OCI-LY3 (cell line): ENCODE measurements around the gene SNU13.
"Not testable (repeated sequence)": the region's sequence is repeated elsewhere in the genome, so short reads cannot be mapped to it uniquely, and the experiment has no call there.

Experiments used
- H2AFZ ChIP-seq: fragments of 200-600, 300-600 bp; shearing (Covaris generic); 2 replicates; pipeline ENCODE4 v1.6.0; 2014; ENCODE audit warnings: antibody characterized with exemption, low read depth, low read length
- H3K27ac ChIP-seq: fragments of 200-600, 300-600 bp; sonication (generic); 2 replicates; pipeline ENCODE4 v1.5.1; 2014; ENCODE audit warnings: mild to moderate bottlenecking, low read length, moderate library complexity, mixed read lengths
- H3K27me3 ChIP-seq: fragments of 200-600, 300-600 bp; sonication (generic); 2 replicates; pipeline ENCODE4 v1.6.1; 2014; ENCODE audit warnings: low read depth, low read length, mixed read lengths
- H3K36me3 ChIP-seq: fragments of 200-600, 300-600 bp; sonication (generic); replicated peaks from 2 replicates; pipeline ENCODE3; 2014; ENCODE audit warnings: low read depth, low read length, mixed read lengths
- H3K4me1 ChIP-seq: fragments of 300-600, 200-600 bp; sonication (generic); 2 replicates; pipeline ENCODE4 v1.6.1; 2014; ENCODE audit warnings: low read length, mixed read lengths
- H3K4me2 ChIP-seq: fragments of 200-600, 300-600 bp; sonication (generic); 2 replicates; pipeline ENCODE4 v1.6.1; 2014; ENCODE audit warnings: low read length, mixed read lengths
- H3K4me3 ChIP-seq: fragments of 300-600, 200-600 bp; sonication (generic); 2 replicates; pipeline ENCODE4 v1.5.1; 2014; ENCODE audit warnings: antibody characterized with exemption, mild to moderate bottlenecking, low read length, moderate library complexity
- H3K79me2 ChIP-seq: fragments of 300-600, 200-600 bp; shearing (Covaris generic); 2 replicates; pipeline ENCODE4 v1.6.1; 2014; ENCODE audit warnings: mild to moderate bottlenecking, low read length, mixed read lengths
- H3K9ac ChIP-seq: fragments of 300-600, 200-600 bp; shearing (Covaris generic); 2 replicates; pipeline ENCODE4 v1.6.0; 2014; ENCODE audit warnings: mild to moderate bottlenecking, low read length, moderate library complexity
- H3K9me3 ChIP-seq: fragments of 200-600, 300-600 bp; shearing (Covaris generic); 2 replicates; pipeline ENCODE4 v1.6.1; 2014; ENCODE audit warnings: low read length, mixed read lengths; ENCODE audit not compliant: insufficient read depth
- H4K20me1 ChIP-seq: fragments of 200-600, 300-600 bp; sonication (generic); 2 replicates; pipeline ENCODE4 v1.6.1; 2016; ENCODE audit warnings: low read length, mixed read lengths; ENCODE audit not compliant: insufficient read depth
- EZH2phosphoT487 ChIP-seq: fragments of 200-600 bp; shearing (Covaris generic); IDR thresholded peaks from 2 replicates; pipeline ENCODE4 v1.6.1; 2018; ENCODE audit warnings: antibody characterized with exemption, mixed run types, low read depth
- TF ChIP-seq, protein P1 (sequence below): fragments of 200-600, 300-600 bp; sonication (generic); IDR thresholded peaks from 2 replicates; pipeline ENCODE4 v1.5.1; 2014; ENCODE audit warnings: antibody characterized with exemption, low read length, low read depth

The SNU13 gene

DNA sequence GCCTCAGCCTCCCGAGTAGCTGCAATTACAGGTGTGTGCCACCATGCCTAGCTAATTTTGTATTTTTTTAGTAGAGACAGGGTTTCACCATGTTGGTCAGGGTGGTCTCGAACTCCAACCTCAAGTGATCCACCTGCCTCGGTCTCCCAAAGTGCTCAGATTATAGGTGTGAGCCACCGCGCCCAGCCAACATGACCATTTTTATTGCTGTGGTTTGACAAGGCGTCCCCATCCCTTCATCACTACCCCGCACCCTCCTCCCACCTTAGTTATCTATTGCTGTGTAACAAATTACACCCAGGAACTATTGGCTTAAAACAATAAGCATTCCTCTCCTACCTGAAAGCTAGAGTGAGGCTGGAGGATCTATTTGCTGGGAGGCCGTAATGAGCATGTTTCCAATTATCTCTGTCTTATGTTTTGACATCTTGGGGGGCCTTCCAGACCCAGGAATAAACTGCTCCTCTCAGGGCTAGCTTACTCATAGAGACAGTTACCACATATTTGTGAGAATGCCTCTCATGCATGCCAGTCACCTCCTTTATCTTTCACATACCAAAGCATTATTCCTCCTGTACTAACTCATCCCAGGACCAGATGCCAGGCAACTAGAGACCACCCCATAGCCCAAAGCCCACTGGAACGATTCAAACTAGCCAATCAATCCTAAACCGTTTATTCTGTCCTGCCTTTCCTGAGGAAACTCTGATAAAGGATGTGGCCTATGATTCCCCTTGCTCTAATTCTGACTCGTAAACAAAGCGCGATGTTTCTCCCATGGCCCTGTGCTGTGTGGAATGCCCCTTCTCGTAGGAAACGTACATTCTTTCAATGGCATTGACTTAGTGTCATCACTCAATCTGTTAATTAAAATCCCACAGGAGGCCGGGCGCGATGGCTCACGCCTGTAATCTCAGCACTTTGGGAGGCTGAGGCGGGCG, 19.4 kb downstream of the SNU13 start:
- H2AFZ ChIP-seq: no peak overlapping the region
- no peaks in the 10 kb centered on the region for H3K27me3 ChIP-seq
- H3K9ac ChIP-seq: no peak overlapping the region
- H3K79me2 ChIP-seq: peaks cover 24% of the 10 kb centered on the region
- H3K36me3 ChIP-seq: peaks cover 27% of the 10 kb centered on the region
- H3K27ac ChIP-seq: no peak overlapping the region
- peaks cover 9% of the 10 kb centered on the region for H4K20me1 ChIP-seq
- no peak overlapping the region for H3K4me3 ChIP-seq
- H3K9me3 ChIP-seq: no peaks in the 10 kb centered on the region
- peaks cover 10% of the 10 kb centered on the region for H3K4me1 ChIP-seq
- no peak overlapping the region for H3K4me2 ChIP-seq
- TF ChIP-seq, protein P1, sequence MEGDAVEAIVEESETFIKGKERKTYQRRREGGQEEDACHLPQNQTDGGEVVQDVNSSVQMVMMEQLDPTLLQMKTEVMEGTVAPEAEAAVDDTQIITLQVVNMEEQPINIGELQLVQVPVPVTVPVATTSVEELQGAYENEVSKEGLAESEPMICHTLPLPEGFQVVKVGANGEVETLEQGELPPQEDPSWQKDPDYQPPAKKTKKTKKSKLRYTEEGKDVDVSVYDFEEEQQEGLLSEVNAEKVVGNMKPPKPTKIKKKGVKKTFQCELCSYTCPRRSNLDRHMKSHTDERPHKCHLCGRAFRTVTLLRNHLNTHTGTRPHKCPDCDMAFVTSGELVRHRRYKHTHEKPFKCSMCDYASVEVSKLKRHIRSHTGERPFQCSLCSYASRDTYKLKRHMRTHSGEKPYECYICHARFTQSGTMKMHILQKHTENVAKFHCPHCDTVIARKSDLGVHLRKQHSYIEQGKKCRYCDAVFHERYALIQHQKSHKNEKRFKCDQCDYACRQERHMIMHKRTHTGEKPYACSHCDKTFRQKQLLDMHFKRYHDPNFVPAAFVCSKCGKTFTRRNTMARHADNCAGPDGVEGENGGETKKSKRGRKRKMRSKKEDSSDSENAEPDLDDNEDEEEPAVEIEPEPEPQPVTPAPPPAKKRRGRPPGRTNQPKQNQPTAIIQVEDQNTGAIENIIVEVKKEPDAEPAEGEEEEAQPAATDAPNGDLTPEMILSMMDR: no peak
- no peak for TF ChIP-seq EZH2phosphoT487

DNA sequence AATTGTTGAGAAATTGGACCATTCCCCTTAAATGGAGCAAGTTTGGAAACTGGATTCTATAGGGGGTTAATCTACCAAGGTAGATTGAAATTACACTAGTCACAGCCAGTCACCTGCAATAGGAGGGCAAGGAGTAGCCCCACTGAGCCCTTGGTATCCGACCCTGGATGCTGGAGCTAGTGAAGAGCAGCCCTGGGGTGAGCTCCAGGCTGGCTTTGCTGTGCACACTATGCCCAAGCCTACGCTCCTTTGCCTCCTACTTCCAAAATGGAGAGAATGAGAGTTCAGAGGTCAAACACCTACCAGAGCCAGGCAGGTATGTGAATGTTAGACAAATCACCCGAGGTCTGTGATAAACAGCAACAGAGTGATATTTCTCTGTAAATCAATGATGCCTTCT, 23.7 kb downstream of the SNU13 start:
- TF ChIP-seq, protein P1: no peak
- TF ChIP-seq EZH2phosphoT487: no peak
- Histone ChIP-seq H3K36me3 (peaks cover 52% of the 10 kb centered on the region), H4K20me1 (peaks cover 4% of the 10 kb centered on the region; the same call in 1 of the 2 replicates), H3K9ac (no peak overlapping the region), H3K4me3 (no peak overlapping the region), H3K27ac (no peak overlapping the region), H3K27me3 (no peaks in the 10 kb centered on the region), H2AFZ (no peak overlapping the region), H3K9me3 (no peaks in the 10 kb centered on the region), H3K79me2 (peaks cover 8% of the 10 kb centered on the region), H3K4me1 (peaks cover 10% of the 10 kb centered on the region), H3K4me2 (no peak overlapping the region)

DNA sequence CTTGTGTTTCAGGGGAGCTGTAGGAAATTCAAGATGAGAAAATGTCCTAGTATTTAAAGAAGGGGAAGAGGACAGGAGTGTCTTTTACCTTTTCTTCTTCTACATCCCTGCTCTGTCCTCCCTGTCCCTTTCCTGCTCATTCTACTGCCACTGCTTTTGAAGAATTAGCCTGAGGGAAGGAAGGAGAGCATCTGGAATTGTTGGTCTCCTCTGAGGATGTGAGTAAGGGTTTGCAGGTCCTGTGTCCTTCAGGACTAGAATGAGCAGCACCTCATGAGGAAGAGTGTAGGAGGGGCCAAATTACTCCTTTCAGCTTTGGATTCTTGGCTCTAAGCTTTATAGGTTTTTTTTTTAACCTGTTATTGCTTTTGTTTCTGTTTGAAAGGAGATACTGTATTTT, 24.2 kb downstream of the SNU13 start:
- H3K36me3 ChIP-seq: peaks cover 52% of the 10 kb centered on the region
- H3K9me3 ChIP-seq: no peaks in the 10 kb centered on the region
- TF ChIP-seq, protein P1: no peak
- TF ChIP-seq EZH2phosphoT487: no peak

DNA sequence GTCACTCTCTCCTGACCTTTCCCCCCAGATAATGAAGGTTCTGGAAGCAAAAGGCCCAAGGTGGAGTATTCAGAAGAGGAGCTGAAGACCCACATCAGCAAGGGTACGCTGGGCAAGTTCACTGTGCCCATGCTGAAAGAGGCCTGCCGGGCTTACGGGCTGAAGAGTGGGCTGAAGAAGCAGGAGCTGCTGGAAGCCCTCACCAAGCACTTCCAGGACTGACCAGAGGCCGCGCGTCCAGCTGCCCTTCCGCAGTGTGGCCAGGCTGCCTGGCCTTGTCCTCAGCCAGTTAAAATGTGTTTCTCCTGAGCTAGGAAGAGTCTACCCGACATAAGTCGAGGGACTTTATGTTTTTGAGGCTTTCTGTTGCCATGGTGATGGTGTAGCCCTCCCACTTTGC, 25.1 kb downstream of the SNU13 start:
- not testable (repeated sequence) for H3K4me3 ChIP-seq, H4K20me1 ChIP-seq, H2AFZ ChIP-seq, H3K9ac ChIP-seq, H3K9me3 ChIP-seq, H3K4me2 ChIP-seq, H3K79me2 ChIP-seq, H3K27me3 ChIP-seq, H3K27ac ChIP-seq
- Histone ChIP-seq H3K4me1 (peaks cover 10% of the 10 kb centered on the region), H3K36me3 (peaks cover 53% of the 10 kb centered on the region)

More for the DNA sequence above, 24.2 kb downstream of the SNU13 start:
- Histone ChIP-seq H3K4me1 (peaks cover 10% of the 10 kb centered on the region), H3K4me3 (no peak overlapping the region), H3K9ac (no peak overlapping the region), H3K4me2 (no peak overlapping the region), H3K27ac (no peak overlapping the region), H3K27me3 (no peaks in the 10 kb centered on the region), H2AFZ (no peak overlapping the region), H3K79me2 (peaks cover 6% of the 10 kb centered on the region), H4K20me1 (peaks cover 4% of the 10 kb centered on the region; the same call in 1 of the 2 replicates)
